NCI-H82 (cell line): ENCODE results near the gene CACNA1C.
A peak's percentile ranks its signal among the peaks of the same experiment; 100 is the strongest.
"Not testable (repeated sequence)": the region's sequence is repeated elsewhere in the genome, so short reads cannot be mapped to it uniquely, and the experiment has no call there.

Source experiments
- DNase-seq: peaks from one replicate; lab custom pipeline; 2025; lab: John Stamatoyannopoulos, UW

The CACNA1C gene

GRCh38 chr12:2112401-2112800 lies 59.6 kb downstream of the CACNA1C start:
- DNase-seq, result peak; percentile 84

- peak; percentile 29 for DNase-seq
Observed at GRCh38 chr12:2113119-2113912, 60.5 kb downstream of the CACNA1C start.

DNA sequence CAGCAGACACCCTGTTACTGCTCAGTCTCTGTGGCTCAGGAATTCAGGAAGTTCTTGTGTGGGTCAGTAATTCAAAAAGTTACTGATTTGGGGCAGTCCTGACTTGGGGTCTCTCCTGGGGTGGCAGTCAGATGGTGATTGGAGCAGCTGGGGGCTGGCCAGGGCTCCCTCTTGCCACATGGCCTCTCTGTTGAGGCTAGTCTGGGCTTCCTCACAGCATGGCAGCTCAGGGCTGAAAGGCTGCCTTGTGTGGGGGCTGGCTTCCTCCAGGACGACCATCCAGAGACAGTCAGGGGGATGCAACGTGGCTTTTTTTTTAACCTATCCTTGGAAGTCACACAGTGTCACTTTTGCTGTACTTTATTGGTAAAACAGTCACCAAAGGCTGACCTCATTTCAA lies 61.3 kb downstream of the CACNA1C start:
- DNase-seq, result no peak

DNA sequence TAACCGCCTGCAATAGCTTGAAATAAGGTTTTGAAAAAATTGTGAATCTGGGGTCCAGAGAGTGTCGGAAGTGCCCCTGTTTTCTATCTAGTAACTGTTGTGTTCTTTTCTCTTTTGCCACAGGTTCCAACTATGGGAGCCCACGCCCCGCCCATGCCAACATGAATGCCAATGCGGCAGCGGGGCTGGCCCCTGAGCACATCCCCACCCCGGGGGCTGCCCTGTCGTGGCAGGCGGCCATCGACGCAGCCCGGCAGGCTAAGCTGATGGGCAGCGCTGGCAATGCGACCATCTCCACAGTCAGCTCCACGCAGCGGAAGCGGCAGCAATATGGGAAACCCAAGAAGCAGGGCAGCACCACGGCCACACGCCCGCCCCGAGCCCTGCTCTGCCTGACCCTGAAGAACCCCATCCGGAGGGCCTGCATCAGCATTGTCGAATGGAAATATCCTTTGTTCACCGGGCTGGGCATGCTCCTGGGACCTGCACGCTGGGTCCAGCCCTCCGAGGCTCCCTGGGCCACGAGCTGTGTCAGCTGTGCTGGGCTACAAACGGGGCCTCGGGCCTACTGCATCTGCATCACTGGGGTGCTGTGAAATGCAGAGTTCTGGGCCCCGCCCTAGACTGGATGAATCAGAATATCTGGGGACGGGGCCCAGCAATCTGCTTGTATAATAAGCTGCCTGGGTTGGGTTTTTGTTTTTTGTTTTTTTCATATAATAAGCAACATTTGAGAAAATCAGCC lies 62.5 kb downstream of the CACNA1C start:
- DNase-seq, result no peak

- DNase-seq, result no peak
Observed at GRCh38 chr12:2117541-2117940, 64.8 kb downstream of the CACNA1C start.

GRCh38 chr12:2118061-2118460 lies 65.3 kb downstream of the CACNA1C start:
- peak; percentile 31 for DNase-seq

DNA sequence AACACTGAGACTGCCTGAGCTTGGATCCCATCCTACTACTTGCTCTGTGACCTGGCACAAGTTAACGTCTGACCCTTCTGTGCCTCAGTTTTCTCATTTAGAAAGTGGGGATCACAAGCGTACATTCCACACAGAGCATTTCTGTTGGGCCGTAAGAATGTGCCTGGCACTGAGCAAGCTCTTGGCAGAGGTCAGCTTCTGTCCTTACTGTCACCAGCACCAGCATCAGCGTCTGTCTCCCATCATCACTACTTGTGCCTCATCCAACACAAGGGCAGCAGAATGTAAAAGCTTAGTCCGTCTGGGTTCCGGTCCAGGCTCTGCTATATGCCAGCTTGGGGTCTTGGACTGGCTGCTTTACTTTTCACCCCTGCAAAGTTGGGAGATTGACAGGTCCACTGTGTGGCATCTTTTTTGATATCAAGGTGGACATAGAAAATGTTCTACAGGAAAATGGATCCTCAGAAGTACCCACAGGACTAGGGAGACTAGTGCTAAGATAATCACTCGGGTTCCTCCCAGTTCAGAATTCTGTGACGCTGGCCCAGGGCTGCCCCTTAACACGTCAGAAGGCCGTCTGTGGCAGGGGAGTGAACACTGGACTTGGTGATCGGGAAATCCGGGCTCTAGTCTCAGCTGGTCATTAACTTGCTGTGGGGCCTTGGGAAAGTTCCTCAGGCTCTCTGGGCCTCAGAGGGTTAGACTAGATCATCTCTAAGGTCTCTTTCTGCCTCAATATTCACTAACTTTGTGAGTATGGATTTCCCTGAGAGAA lies 65.9 kb downstream of the CACNA1C start:
- no peak for DNase-seq

DNA sequence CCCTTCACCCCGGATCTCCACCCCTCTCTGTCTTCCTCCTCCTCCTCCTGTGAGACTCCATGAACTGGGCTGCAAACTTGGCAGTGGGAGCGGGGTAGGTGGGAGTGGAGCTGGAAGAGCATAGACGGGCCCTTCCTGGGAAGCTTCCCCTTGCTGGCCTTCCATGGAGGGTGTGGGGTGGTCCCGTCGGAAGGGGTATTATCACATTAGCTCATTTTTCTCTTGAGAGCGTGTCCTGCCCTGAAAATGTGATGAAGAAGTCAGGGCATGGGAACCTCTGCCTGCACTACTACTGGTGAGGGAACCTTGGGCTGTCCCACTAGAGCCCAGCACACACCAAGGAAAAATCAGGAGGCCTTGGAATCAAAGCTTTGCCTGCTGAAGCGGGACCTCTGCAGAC lies 66.5 kb downstream of the CACNA1C start:
- DNase-seq, result no peak

DNA sequence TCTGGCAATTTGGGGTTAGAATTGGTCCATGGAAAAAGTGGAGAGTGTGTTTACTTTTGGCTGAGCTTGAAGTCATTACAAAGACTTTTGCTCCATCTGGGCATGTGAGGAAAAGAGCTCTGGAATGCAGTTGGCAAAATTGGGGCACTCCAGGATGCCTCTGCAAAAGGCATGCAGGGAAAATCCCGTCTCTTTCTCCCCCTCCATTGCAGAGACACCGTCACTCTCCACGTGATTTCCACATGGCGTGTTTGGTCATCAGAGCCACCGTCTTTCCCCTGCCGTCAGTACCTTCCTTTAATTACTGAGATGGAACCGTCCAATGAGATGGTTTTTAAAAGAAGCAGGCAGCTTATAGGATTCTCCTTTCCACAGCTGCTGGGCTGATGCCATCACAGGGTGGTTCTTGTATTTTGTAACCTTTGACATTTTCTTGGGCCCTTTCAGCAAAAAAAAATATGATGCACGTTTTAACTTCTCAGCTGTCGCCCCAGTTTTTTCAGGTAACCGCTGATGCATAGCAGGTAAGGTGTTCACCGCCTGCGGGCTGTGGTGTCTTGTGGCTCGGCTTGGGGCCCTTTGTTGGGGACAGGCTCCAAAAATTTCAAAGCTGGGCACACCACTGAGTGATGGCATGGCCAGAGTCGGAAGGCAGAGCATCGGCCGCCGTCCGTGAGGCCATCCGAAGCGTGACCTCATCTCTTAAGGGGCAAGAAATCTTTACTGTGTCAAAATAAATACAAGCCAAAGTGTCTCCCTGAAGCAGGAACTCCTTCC lies 68.4 kb downstream of the CACNA1C start:
- no peak for DNase-seq

- DNase-seq, result no peak
Observed at GRCh38 chr12:2124466-2125023, 71.8 kb downstream of the CACNA1C start.

GRCh38 chr12:2125651-2126522 lies 73.1 kb downstream of the CACNA1C start:
- DNase-seq, result no peak

- DNase-seq, result no peak
Observed at GRCh38 chr12:2126676-2127406, 74.1 kb downstream of the CACNA1C start.

GRCh38 chr12:2129076-2129475 lies 76.3 kb downstream of the CACNA1C start:
- DNase-seq, result no peak

- DNase-seq, result not testable (repeated sequence)
Observed at GRCh38 chr12:2135661-2136418, 83.1 kb downstream of the CACNA1C start.

DNA sequence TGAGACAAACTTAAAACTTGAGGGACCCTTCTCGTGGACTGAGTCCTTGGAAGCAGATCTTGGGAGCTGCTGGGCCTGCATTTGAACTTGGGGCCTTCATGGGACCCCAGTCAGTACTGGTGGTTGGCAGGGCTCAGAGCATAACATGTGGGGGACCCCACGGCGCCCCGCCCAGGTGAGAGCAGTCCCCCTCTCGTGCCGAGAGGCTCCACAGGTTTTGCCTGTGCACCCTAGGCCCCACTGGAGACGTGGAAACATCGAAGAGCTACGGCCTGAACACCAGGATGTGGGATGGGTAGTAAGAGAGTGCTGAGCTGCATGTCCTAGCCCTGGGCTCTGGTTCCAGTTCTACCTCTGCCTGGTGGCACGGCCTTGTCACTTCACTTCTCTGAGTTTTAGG lies 84.1 kb downstream of the CACNA1C start:
- DNase-seq, result no peak

GRCh38 chr12:2137711-2138110 lies 84.9 kb downstream of the CACNA1C start:
- no peak for DNase-seq

DNA sequence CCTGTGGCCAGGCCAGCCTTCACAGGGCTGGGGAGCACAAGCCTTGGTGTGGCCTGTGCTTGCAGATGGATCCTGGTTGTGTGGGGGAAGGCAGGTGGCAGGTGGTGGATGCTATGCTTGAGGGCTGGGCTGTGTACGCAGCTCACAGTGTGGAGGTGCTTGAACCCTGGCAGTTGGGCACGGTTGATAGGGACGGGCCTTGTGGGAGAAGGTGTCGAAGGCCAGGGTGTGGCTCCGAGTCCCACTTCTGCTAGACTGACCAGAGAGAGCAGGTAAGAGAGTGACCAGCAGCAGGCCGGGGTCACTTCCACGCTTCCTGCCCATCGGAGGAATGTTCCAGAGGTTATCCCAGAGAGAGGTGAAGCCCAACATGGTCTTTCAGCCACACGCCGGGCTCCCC lies 85.5 kb downstream of the CACNA1C start:
- DNase-seq, result peak; percentile 22

- DNase-seq, result peak; percentile 49
Observed at GRCh38 chr12:2138871-2139308, 86.1 kb downstream of the CACNA1C start.

GRCh38 chr12:2139651-2140050 lies 86.9 kb downstream of the CACNA1C start:
- DNase-seq, result peak; percentile 40
